ENCODE results near the gene ARTN.

The ARTN gene

GRCh38 chr1:43982808-43983207 lies 49.2 kb downstream of the ARTN start:
- peaks cover 15% of the 10 kb centered on the region; the same call in 1 of the 2 replicates for H3K79me2 ChIP-seq (ENCODE audit: insufficient read depth, low read depth)
- H3K4me2 ChIP-seq = no peak overlapping the region
- H3K9ac ChIP-seq = no peak overlapping the region
- H2AFZ ChIP-seq (ENCODE audit: low read depth) = no peak overlapping the region
- no peaks in the 10 kb centered on the region for H4K20me1 ChIP-seq (ENCODE audit: insufficient read depth)
- H3K36me3 ChIP-seq (ENCODE audit: insufficient read depth) = no peaks in the 10 kb centered on the region
- no peak overlapping the region for H3K27ac ChIP-seq
- TF ChIP-seq CTCF (conservative IDR thresholded peaks at IDR 0.05; ENCODE audit: low read depth, low read length) = no peak
- no peaks in the 10 kb centered on the region for H3K27me3 ChIP-seq (ENCODE audit: insufficient read depth, low read depth)
- no peak overlapping the region for H3K4me3 ChIP-seq (IDR thresholded peaks at IDR 0.05; ENCODE audit: insufficient read depth, low read depth, low read length)
- peaks cover 12% of the 10 kb centered on the region for H3K4me1 ChIP-seq (ENCODE audit: low read depth, poor library complexity, severe bottlenecking)

- no peak overlapping the region for H2AFZ ChIP-seq (ENCODE audit: low read depth)
- H3K4me2 ChIP-seq = no peak overlapping the region
- peaks cover 13% of the 10 kb centered on the region; the same call in 1 of the 2 replicates for H3K79me2 ChIP-seq (ENCODE audit: insufficient read depth, low read depth)
- no peak for TF ChIP-seq CTCF (conservative IDR thresholded peaks at IDR 0.05; ENCODE audit: low read depth, low read length)
- H4K20me1 ChIP-seq (ENCODE audit: insufficient read depth) = no peaks in the 10 kb centered on the region
- no peaks in the 10 kb centered on the region for H3K27me3 ChIP-seq (ENCODE audit: insufficient read depth, low read depth)
- H3K4me3 ChIP-seq (IDR thresholded peaks at IDR 0.05; ENCODE audit: insufficient read depth, low read depth, low read length) = no peak overlapping the region
- no peaks in the 10 kb centered on the region for H3K36me3 ChIP-seq (ENCODE audit: insufficient read depth)
- H3K4me1 ChIP-seq (ENCODE audit: low read depth, poor library complexity, severe bottlenecking) = peaks cover 7% of the 10 kb centered on the region
- H3K9ac ChIP-seq = no peak overlapping the region
- H3K27ac ChIP-seq = no peak overlapping the region
Measured at GRCh38 chr1:43983253-43983899, 49.8 kb downstream of the ARTN start.

GRCh38 chr1:43984855-43985254 lies 51.3 kb downstream of the ARTN start:
- no peak overlapping the region for H3K9ac ChIP-seq

GRCh38 chr1:43985984-43986595 lies 52.5 kb downstream of the ARTN start:
- Histone ChIP-seq H3K9ac (no peak overlapping the region), H3K79me2 (ENCODE audit: insufficient read depth, low read depth) (no peaks in the 10 kb centered on the region; the same call in 1 of the 2 replicates), H3K27ac (no peak overlapping the region), H2AFZ (ENCODE audit: low read depth) (no peak overlapping the region), H4K20me1 (ENCODE audit: insufficient read depth) (no peaks in the 10 kb centered on the region), H3K27me3 (ENCODE audit: insufficient read depth, low read depth) (no peaks in the 10 kb centered on the region), H3K4me2 (no peak overlapping the region), H3K4me3 (IDR thresholded peaks at IDR 0.05; ENCODE audit: insufficient read depth, low read depth, low read length) (no peak overlapping the region), H3K4me1 (ENCODE audit: low read depth, poor library complexity, severe bottlenecking) (peaks cover 6% of the 10 kb centered on the region), H3K36me3 (ENCODE audit: insufficient read depth) (no peaks in the 10 kb centered on the region)
- TF ChIP-seq CTCF (conservative IDR thresholded peaks at IDR 0.05; ENCODE audit: low read depth, low read length) = no peak

More at GRCh38 chr1:43984855-43985254, 51.3 kb downstream of the ARTN start:
- Histone ChIP-seq H2AFZ (ENCODE audit: low read depth) (no peak overlapping the region), H3K36me3 (ENCODE audit: insufficient read depth) (no peaks in the 10 kb centered on the region), H3K27me3 (ENCODE audit: insufficient read depth, low read depth) (no peaks in the 10 kb centered on the region), H3K27ac (no peak overlapping the region), H3K79me2 (ENCODE audit: insufficient read depth, low read depth) (peaks cover 11% of the 10 kb centered on the region; the same call in 1 of the 2 replicates), H3K4me2 (no peak overlapping the region), H4K20me1 (ENCODE audit: insufficient read depth) (no peaks in the 10 kb centered on the region), H3K4me1 (ENCODE audit: low read depth, poor library complexity, severe bottlenecking) (peaks cover 6% of the 10 kb centered on the region), H3K4me3 (IDR thresholded peaks at IDR 0.05; ENCODE audit: insufficient read depth, low read depth, low read length) (no peak overlapping the region)
- TF ChIP-seq CTCF (conservative IDR thresholded peaks at IDR 0.05; ENCODE audit: low read depth, low read length) = no peak
